Neural cell (in vitro differentiated cells): ENCODE measurements around the gene CACNB2. TPM values are rescaled to one million over a fixed set of nuclear protein-coding genes. Genes with fewer than 3 reads are reported as not detected.

Experiments used
- H2AFZ ChIP-seq: fragments of 200-600, 300-800 bp; sonication (generic), shearing (Covaris generic); 2 replicates; pipeline ENCODE4 v1.6.0; 2014; ENCODE audit warnings: low read depth, mild to moderate bottlenecking, antibody characterized with exemption, low read length, moderate library complexity
- H3F3A ChIP-seq: fragments of 200-600 bp; shearing (Covaris generic); 2 replicates; pipeline ENCODE4 v1.6.1; 2016; ENCODE audit warnings: mild to moderate bottlenecking, moderate library complexity, mixed read lengths, antibody characterized with exemption, low read length; ENCODE audit not compliant: insufficient read depth, poor library complexity, severe bottlenecking
- H3K27ac ChIP-seq: fragments of 200-600, 300-800 bp; sonication (generic), shearing (Covaris generic); 2 replicates; pipeline ENCODE4 v1.5.1; 2014; ENCODE audit warnings: mild to moderate bottlenecking, low read length, moderate library complexity
- H3K27me3 ChIP-seq: fragments of 300-800, 200-600 bp; sonication (generic), shearing (Covaris generic); 2 replicates; pipeline ENCODE4 v1.6.0; 2014; ENCODE audit warnings: mild to moderate bottlenecking, low read depth, low read length, moderate library complexity; ENCODE audit not compliant: insufficient read depth
- H3K36me3 ChIP-seq: fragments of 300-800, 200-600 bp; sonication (generic), shearing (Covaris generic); 2 replicates; pipeline ENCODE4 v1.5.1; 2014; ENCODE audit warnings: mild to moderate bottlenecking, antibody characterized with exemption, low read length, moderate library complexity; ENCODE audit not compliant: insufficient read depth
- H3K4me2 ChIP-seq: fragments of 300-800, 200-600 bp; sonication (generic), shearing (Covaris generic); 2 replicates; pipeline ENCODE4 v1.6.0; 2014; ENCODE audit warnings: mild to moderate bottlenecking, low read length
- H3K4me3 ChIP-seq: fragments of 300-800, 200-600 bp; sonication (generic), shearing (Covaris generic); 2 replicates; pipeline ENCODE4 v1.5.1; 2014; ENCODE audit warnings: mild to moderate bottlenecking, low read length, moderate library complexity
- H3K79me2 ChIP-seq: fragments of 200-600 bp; shearing (Covaris generic); replicated peaks from 2 replicates; pipeline ENCODE4 v1.6.0; 2014; ENCODE audit warnings: mild to moderate bottlenecking, low read length, moderate library complexity; ENCODE audit not compliant: insufficient read depth
- H3K9ac ChIP-seq: fragments of 300-800, 200-600 bp; sonication (generic), shearing (Covaris generic); 2 replicates; pipeline ENCODE4 v1.6.1; 2016; ENCODE audit warnings: mild to moderate bottlenecking, low read length, mixed read lengths
- H3K9me2 ChIP-seq: fragments of 200-600 bp; shearing (Covaris generic); 2 replicates; pipeline ENCODE4 v1.6.1; 2016; ENCODE audit warnings: mild to moderate bottlenecking, low read length, mixed read lengths; ENCODE audit not compliant: insufficient read depth
- H3K9me3 ChIP-seq: fragments of 200-600, 300-800 bp; sonication (generic), shearing (Covaris generic); 2 replicates; pipeline ENCODE4 v1.6.1; 2016; ENCODE audit warnings: mild to moderate bottlenecking, mixed run types, low read length, moderate library complexity, mixed read lengths
- H4K20me1 ChIP-seq: fragments of 200-600 bp; shearing (Covaris generic); 2 replicates; pipeline ENCODE4 v1.6.1; 2016; ENCODE audit warnings: mild to moderate bottlenecking, mixed run types; ENCODE audit not compliant: insufficient read depth
- CTCF ChIP-seq: fragments of 450-650 bp; IDR thresholded peaks from 2 replicates; pipeline ENCODE4 v1.5.1; 2014; ENCODE audit warnings: antibody characterized with exemption, mild to moderate bottlenecking, moderate library complexity; ENCODE audit not compliant: poor library complexity, severe bottlenecking
- EP300 ChIP-seq: fragments of 450-650 bp; conservative IDR thresholded peaks from 2 replicates; pipeline ENCODE4 v1.6.1; 2014; ENCODE audit warnings: antibody characterized with exemption, mild to moderate bottlenecking, moderate library complexity; ENCODE audit not compliant: poor library complexity, severe bottlenecking
- EZH2 ChIP-seq: fragments of 200-600, 300-800 bp; shearing (Covaris generic), sonication (generic); IDR thresholded peaks from 2 replicates; pipeline ENCODE4 v1.6.1; 2014; ENCODE audit warnings: antibody characterized with exemption, low read length, borderline replicate concordance, mild to moderate bottlenecking; ENCODE audit not compliant: insufficient read depth, poor library complexity, severe bottlenecking
- MXI1 ChIP-seq: fragments of 450-650 bp; conservative IDR thresholded peaks from 2 replicates; pipeline ENCODE4 v1.6.1; 2014; ENCODE audit warnings: antibody characterized with exemption, mild to moderate bottlenecking; ENCODE audit not compliant: poor library complexity, severe bottlenecking
- POLR2AphosphoS5 ChIP-seq: IDR thresholded peaks from 2 replicates; pipeline ENCODE4 v1.6.1; 2012
- RAD21 ChIP-seq: fragments of 450-650 bp; conservative IDR thresholded peaks from 2 replicates; pipeline ENCODE4 v1.6.1; 2014; ENCODE audit warnings: antibody characterized with exemption, mild to moderate bottlenecking, moderate library complexity
- REST ChIP-seq: IDR thresholded peaks from 2 replicates; pipeline ENCODE4 v1.6.1; 2012; ENCODE audit warnings: borderline replicate concordance
- SMC3 ChIP-seq: fragments of 450-650 bp; conservative IDR thresholded peaks from 2 replicates; pipeline ENCODE4 v1.6.1; 2014; ENCODE audit warnings: antibody characterized with exemption, mild to moderate bottlenecking, moderate library complexity; ENCODE audit not compliant: poor library complexity
- TAF1 ChIP-seq: IDR thresholded peaks from 2 replicates; pipeline ENCODE4 v1.6.1; 2012; ENCODE audit warnings: low read depth
- polyA plus RNA-seq: library from polyadenylated mRNA; depleted of rRNA; stranded (reverse); fragments of >200 nt; gene quantifications from 2 replicates; pipeline ENCODE4 v1.2.3, GENCODE V29; 2014

Gene CACNB2
- polyA plus RNA-seq, 1 donor from 2014 or later = 14.3 TPM

- Histone ChIP-seq H3K9me3 (no peaks in the 10 kb centered on the region), H3K9ac (no peak overlapping the region), H2AFZ (no peak overlapping the region), H3K4me3 (no peak overlapping the region), H3K27ac (no peak overlapping the region), H3K9me2 (no peaks in the 10 kb centered on the region), H3K27me3 (no peaks in the 10 kb centered on the region), H3F3A (no peaks in the 10 kb centered on the region), H3K79me2 (no peaks in the 10 kb centered on the region), H4K20me1 (no peaks in the 10 kb centered on the region), H3K4me2 (no peak overlapping the region), H3K36me3 (no peaks in the 10 kb centered on the region)
- TF ChIP-seq POLR2AphosphoS5 = no peak
- TF ChIP-seq CTCF = no peak
- no peak for TF ChIP-seq RAD21
- TF ChIP-seq REST = no peak
- TF ChIP-seq TAF1 = no peak
- TF ChIP-seq EZH2 = no peak
- no peak for TF ChIP-seq EP300
- TF ChIP-seq SMC3 = no peak
- no peak for TF ChIP-seq MXI1
Measured at GRCh38 chr10:18528292-18528691, 388.1 kb downstream of the CACNB2 start.

GRCh38 chr10:18532881-18533535, 392.8 kb downstream of the CACNB2 start:
- Histone ChIP-seq H4K20me1 (no peaks in the 10 kb centered on the region), H3K36me3 (peaks cover 5% of the 10 kb centered on the region), H3K79me2 (no peaks in the 10 kb centered on the region), H3K27ac (no peak overlapping the region), H3K9me2 (no peaks in the 10 kb centered on the region), H3F3A (no peaks in the 10 kb centered on the region), H3K4me3 (no peak overlapping the region), H3K9ac (no peak overlapping the region), H2AFZ (no peak overlapping the region), H3K27me3 (no peaks in the 10 kb centered on the region), H3K9me3 (no peaks in the 10 kb centered on the region), H3K4me2 (no peak overlapping the region)
- TF ChIP-seq POLR2AphosphoS5 = no peak
- no peak for TF ChIP-seq SMC3
- TF ChIP-seq CTCF = no peak
